ENCODE measurements around the gene INPP4A. TPM values are rescaled to one million over a fixed set of nuclear protein-coding genes. Genes with fewer than 3 reads are reported as not detected.

INPP4A gene
- total and polyA plus RNA-seq, 7 donors: 1.8 to 49.9 (median 30.4) TPM

GRCh38 chr2:98560256-98560771 lies 115.7 kb downstream of the INPP4A start:
- peaks cover 10 to 47% (median 28%) of the 10 kb centered on the region in 4 donors for H3K36me3 ChIP-seq
- intact Hi-C loops (cut with DNase I): loop anchor here (2.0 to 5.0 kb wide), 2 partner anchors 43 to 116 kb away; partner anchors contain the start of gene INPP4A
- peak in 2 of 4 donors; percentile 13 to 37 for TF ChIP-seq POLR2AphosphoS5 (IDR thresholded peaks at IDR 0.05)
- no peak for TF ChIP-seq EP300 (IDR thresholded peaks at IDR 0.05)
- WGBS, 2 donors: 91 to 92% methylated on average over 9 of the region's 9 CpGs
- H3K9me3 ChIP-seq: no peaks in the 10 kb centered on the region
- no peaks in the 10 kb centered on the region for H3K27me3 ChIP-seq
- H3K27ac ChIP-seq: peak overlapping the region; percentile 74 to 84 (median 79)
- peaks cover 0 to 46% (median 43%) of the 10 kb centered on the region in 4 donors for H3K4me1 ChIP-seq
- no peak overlapping the region for H3K4me3 ChIP-seq
- peak; percentile 83 for DNase-seq

- peak overlapping the region; percentile 74 to 84 (median 79) for H3K27ac ChIP-seq
- TF ChIP-seq, protein P1, sequence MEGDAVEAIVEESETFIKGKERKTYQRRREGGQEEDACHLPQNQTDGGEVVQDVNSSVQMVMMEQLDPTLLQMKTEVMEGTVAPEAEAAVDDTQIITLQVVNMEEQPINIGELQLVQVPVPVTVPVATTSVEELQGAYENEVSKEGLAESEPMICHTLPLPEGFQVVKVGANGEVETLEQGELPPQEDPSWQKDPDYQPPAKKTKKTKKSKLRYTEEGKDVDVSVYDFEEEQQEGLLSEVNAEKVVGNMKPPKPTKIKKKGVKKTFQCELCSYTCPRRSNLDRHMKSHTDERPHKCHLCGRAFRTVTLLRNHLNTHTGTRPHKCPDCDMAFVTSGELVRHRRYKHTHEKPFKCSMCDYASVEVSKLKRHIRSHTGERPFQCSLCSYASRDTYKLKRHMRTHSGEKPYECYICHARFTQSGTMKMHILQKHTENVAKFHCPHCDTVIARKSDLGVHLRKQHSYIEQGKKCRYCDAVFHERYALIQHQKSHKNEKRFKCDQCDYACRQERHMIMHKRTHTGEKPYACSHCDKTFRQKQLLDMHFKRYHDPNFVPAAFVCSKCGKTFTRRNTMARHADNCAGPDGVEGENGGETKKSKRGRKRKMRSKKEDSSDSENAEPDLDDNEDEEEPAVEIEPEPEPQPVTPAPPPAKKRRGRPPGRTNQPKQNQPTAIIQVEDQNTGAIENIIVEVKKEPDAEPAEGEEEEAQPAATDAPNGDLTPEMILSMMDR (IDR thresholded peaks at IDR 0.05): no peak
- no peak for TF ChIP-seq POLR2A (IDR thresholded peaks at IDR 0.05)
- no peak for TF ChIP-seq EP300 (IDR thresholded peaks at IDR 0.05)
- no peak for TF ChIP-seq POLR2AphosphoS5 (IDR thresholded peaks at IDR 0.05)
- 93 to 94% methylated on average over 9 of the region's 9 CpGs for WGBS, 2 donors
- no peaks in the 10 kb centered on the region for H3K9me3 ChIP-seq
- peaks cover 12 to 47% (median 29%) of the 10 kb centered on the region in 4 donors for H3K36me3 ChIP-seq
- intact Hi-C loops (cut with DNase I): loop anchor here (2.0 to 5.0 kb wide), 2 partner anchors 44 to 116 kb away; partner anchors contain the start of gene INPP4A
- peaks cover 0 to 46% (median 43%) of the 10 kb centered on the region in 4 donors for H3K4me1 ChIP-seq
- no peak for DNase-seq
- no peaks in the 10 kb centered on the region for H3K27me3 ChIP-seq
- H3K4me3 ChIP-seq: no peak overlapping the region
Observed at GRCh38 chr2:98561018-98561417, 116.4 kb downstream of the INPP4A start.

- TF ChIP-seq POLR2A (IDR thresholded peaks at IDR 0.05): no peak
- TF ChIP-seq, protein P1 (IDR thresholded peaks at IDR 0.05): no peak
- peak in 2 of 4 donors; percentile 11 to 21 for TF ChIP-seq POLR2AphosphoS5 (IDR thresholded peaks at IDR 0.05)
- peak in 1 of 4 donors; percentile 12 for TF ChIP-seq EP300 (IDR thresholded peaks at IDR 0.05)
- peak; percentile 74 for DNase-seq
- no peaks in the 10 kb centered on the region for H3K27me3 ChIP-seq
- 83 to 87% methylated on average over 13 of the region's 13 CpGs for WGBS, 2 donors
- peaks cover 19 to 49% (median 31%) of the 10 kb centered on the region in 4 donors for H3K36me3 ChIP-seq
- no peaks in the 10 kb centered on the region for H3K9me3 ChIP-seq
- H3K27ac ChIP-seq: peak overlapping the region; percentile 74 to 84 (median 79)
- intact Hi-C loops (cut with DNase I): loop anchor here (2.0 to 5.0 kb wide), 2 partner anchors 45 to 117 kb away; partner anchors contain the start of gene INPP4A
- H3K4me3 ChIP-seq: no peak overlapping the region
- H3K4me1 ChIP-seq: peaks cover 0 to 46% (median 43%) of the 10 kb centered on the region in 4 donors
Observed at GRCh38 chr2:98561902-98562695, 117.4 kb downstream of the INPP4A start.

- WGBS, 2 donors: 97 to 98% methylated on average over 13 of the region's 13 CpGs
- H3K27ac ChIP-seq: peak overlapping the region in 1 of 4 donors; percentile 77
- no peaks in the 10 kb centered on the region for H3K9me3 ChIP-seq
- intact Hi-C loops (cut with DNase I): loop anchor here (5.0 kb wide), 1 partner anchor 46 kb away; no protein-coding TSS in a partner anchor
- no peak overlapping the region for H3K4me3 ChIP-seq
- peaks cover 24 to 55% (median 39%) of the 10 kb centered on the region in 4 donors for H3K36me3 ChIP-seq
- peaks cover 0 to 46% (median 43%) of the 10 kb centered on the region in 4 donors for H3K4me1 ChIP-seq
- TF ChIP-seq POLR2A (IDR thresholded peaks at IDR 0.05): no peak
- no peaks in the 10 kb centered on the region for H3K27me3 ChIP-seq
- DNase-seq: no peak
Observed at GRCh38 chr2:98563394-98563793, 118.7 kb downstream of the INPP4A start.

DNA sequence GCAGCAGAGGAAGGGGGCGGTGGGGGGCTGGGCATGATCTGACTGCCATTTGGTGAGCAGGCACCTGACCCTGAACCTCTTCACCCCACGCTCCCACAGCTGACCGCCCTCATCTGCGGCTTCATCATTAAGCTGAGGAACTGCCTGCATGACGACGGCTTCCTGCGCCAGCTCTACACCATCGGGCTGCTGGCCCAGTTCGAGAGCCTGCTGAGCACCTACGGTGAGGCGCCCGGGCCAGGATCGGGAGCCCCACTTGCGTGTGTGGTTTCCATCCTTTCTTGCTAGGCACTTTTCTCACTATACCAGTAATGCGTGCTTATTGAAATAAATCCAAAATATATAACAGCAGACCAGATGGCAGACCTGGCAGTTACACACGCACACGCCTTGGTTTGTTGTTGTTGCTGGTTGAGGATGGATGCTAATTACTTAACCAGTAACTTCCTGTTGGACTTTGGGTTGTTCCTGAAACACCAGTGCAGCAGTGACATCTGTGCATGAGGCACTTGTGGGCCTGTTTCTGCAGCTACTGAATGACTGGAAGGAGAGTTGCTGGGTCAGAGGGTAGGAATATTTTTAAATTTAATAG lies 120.0 kb downstream of the INPP4A start:
- Histone ChIP-seq H3K27me3 (no peaks in the 10 kb centered on the region), H3K9me3 (no peaks in the 10 kb centered on the region), H3K4me1 (peaks cover 0 to 34% (median 31%) of the 10 kb centered on the region in 4 donors), H3K36me3 (peaks cover 30 to 65% (median 49%) of the 10 kb centered on the region in 4 donors), H3K27ac (no peak overlapping the region), H3K4me3 (no peak overlapping the region)
- intact Hi-C loops (cut with DNase I): loop anchor here (5.0 kb wide), 2 partner anchors 47 to 152 kb away; no protein-coding TSS in a partner anchor
- TF ChIP-seq POLR2A (IDR thresholded peaks at IDR 0.05) (no peak), EP300 (IDR thresholded peaks at IDR 0.05) (no peak), POLR2AphosphoS5 (IDR thresholded peaks at IDR 0.05) (no peak)
- TF ChIP-seq, protein P1 (IDR thresholded peaks at IDR 0.05): no peak
- no peak for DNase-seq
- 68 to 81% methylated on average over 17 of the region's 17 CpGs for WGBS, 2 donors

Measured in sigmoid colon (tissue), 7 donors.